GM18867 (cell line): ENCODE results near the gene GALNT10.
"Not testable (repeated sequence)": the region's sequence is repeated elsewhere in the genome, so short reads cannot be mapped to it uniquely, and the experiment has no call there.

Experiments
- ATAC-seq: cut with Tn5 transposase; IDR thresholded peaks from one replicate; pipeline ENCODE4 v1.9.1; 2021; ENCODE audit warnings: mild to moderate bottlenecking, moderate library complexity; ENCODE audit not compliant: unreplicated experiment

GALNT10 gene

GRCh38 chr5:154345255-154345952, 154.9 kb downstream of the GALNT10 start:
- ATAC-seq: peak; percentile 78

- ATAC-seq: no peak
These were observed 155.9 kb downstream of the GALNT10 start for GRCh38 chr5:154346427-154346826.

DNA sequence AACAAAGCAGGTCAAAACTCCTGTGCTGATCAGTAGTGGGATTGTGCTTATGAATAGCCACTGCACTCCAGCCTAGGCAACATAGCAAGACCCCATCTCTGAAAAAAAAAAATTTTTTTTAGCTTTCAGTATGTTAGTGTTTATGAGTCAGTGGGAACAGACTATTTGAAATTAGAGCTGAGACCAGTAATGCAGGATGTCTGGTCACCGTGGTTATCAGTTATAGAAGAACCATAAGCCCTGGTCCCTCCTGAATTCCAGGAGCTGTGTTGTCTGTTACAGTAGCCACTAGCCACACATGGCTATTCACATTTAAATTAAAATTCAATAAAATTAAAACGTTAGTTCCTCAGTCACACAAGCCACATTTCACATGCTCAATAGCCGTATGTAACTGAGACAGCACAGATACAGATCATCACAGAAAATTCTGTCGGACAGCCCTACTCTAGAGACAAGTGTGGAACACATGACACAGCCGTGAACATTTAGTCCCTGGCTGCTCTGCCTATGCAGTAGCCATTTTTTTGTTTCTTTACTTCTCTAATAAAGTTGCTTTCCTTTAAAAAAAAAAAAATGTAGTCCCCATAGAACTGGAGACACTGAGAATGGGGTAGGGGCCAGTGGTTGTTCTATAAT, 159.2 kb downstream of the GALNT10 start:
- no peak for ATAC-seq

DNA sequence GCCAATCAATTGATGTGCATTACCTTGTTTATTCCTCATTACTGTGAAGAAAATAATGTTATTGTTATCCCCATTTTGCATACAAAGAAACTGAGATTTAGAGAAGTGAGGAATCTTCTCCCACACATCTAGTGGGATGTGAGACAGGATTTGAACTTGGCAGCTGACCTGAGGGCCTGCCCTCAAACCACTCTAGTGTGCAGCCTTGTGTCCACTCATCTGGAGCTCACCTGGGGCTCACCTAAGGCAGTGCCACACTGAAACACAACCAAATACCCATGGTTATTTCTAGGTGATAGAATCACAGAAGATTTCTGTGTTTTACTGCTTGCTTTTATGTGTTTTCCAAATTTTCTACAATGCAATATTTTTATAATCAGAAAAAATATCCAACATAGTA, 160.6 kb downstream of the GALNT10 start:
- peak; percentile 8 for ATAC-seq

DNA sequence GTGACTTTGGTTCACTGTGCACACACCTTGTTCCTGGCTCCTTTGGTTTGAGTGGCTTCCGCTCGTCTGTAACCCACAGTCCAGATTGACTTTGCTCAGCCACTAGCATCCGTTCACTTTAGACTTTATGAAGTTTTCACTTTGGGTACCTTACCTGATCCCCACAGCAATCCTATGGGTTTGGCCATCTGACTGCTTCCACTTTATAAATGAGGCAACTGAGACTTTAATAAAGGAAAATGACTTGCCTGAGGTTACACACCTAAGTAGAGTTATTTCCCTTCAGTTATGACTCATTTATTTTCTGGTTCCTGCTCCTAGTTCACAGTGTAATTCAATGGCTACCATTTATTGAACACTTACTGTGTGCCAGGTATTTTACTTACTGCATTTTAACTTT, 161.0 kb downstream of the GALNT10 start:
- ATAC-seq: peak; percentile 73

GRCh38 chr5:154352960-154353548, 162.5 kb downstream of the GALNT10 start:
- no peak for ATAC-seq

DNA sequence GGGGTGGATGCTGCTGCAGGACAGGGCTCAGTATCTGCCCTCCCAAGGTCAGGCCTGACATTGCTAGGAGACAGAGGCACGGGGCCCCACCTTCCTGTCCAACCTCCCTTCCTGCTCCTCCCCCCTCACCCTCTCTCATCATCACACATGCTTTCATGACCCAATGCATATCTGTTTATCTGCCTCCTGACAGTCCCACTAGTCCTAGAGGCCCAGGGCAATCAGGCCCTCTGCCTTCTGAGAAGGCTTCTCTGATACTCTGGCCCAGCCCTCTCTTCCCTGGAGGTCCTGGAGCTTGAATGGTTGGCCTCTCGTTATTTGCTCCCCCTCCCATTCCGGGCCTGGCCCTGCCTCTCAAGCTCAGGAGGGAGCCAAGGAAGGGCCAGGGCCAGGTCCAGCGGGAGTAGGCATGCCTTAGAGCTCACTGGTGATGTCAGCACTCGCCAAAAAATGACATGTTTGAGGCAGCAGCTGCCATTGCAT, 164.6 kb downstream of the GALNT10 start:
- ATAC-seq: no peak

DNA sequence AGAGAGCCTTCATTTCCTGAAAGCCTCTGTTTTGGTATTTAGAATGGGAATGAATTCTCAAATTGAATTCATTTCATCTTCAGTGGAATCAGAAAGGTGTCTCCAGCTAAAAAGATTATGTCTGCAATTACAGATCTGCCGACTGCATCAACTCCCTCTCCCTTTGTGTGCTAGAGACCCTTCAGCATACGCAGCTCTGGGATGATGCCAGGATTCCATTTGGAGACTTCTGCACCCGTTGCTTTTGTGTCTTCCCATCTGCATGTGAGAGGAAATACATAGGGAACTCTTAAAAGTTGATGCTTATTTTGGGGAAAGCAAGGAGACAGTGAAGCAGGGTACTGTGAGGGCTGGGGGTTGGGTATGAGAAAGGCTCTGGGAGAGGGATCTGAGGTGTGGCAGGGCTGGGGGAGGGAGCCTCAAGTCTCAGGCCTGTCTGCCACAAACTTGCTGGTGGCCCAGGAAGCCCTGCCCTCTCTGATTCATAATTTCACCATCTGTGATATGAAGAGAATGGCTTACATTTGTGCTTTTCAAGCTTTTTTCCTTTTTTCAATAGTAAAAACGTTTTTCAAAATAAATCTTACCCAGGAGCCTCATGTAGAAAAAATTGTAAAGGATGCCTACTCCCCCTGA, 165.6 kb downstream of the GALNT10 start:
- no peak for ATAC-seq

DNA sequence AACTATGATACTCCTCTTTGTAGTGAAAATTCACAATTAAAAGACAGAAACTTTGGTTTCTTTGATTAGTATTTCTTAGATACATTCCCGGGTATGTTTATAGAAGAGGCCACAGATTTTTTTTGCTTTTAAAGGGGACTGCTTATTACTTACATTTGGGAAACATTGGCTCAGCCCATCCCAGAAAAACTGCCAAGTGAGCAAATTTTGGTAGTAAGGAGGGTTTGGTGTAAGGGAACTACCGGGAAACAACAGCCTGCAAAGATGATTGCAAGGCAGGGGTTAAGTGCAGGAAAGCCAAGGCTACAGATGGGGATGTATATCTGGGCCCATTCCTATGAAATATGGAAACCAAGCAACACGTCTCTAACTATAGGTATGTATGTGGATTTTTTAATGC, 166.4 kb downstream of the GALNT10 start:
- ATAC-seq: no peak

DNA sequence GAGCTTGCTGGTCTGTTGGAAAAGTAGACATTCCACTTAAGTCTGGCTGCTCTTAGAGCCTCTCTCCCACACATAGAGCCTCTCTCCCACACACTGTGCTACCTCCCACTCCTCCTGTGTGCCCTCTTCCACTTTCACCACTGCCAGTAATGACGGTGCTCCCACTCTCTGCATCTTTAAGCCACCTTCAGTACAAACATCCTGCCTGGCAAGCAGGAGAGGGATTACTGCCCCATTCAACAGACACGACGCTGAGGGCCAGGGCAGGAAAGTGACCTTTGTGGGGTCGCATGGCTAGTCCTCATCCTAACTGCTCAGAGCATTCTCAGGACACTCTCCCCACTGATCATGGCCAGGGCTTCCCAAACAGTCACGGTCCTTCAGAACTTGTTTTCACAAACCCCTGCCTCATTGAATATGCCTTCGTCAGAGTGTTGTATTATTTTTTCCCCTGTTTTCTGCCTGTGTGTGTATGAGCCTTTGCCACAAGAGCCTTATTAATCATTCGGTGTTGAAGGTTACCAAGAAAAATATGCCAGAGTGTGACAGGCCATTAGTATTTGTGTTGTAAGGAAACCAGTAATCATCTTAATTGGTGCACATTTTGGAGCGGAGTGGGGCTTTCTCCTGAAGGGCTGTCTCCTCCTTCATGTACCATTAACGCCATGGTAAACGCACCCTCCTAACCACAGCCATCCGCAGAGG, 168.1 kb downstream of the GALNT10 start:
- ATAC-seq: no peak

- ATAC-seq: no peak
These were observed 168.7 kb downstream of the GALNT10 start for GRCh38 chr5:154359221-154359573.

- ATAC-seq: not testable (repeated sequence)
These were observed 169.7 kb downstream of the GALNT10 start for GRCh38 chr5:154360241-154360640.

DNA sequence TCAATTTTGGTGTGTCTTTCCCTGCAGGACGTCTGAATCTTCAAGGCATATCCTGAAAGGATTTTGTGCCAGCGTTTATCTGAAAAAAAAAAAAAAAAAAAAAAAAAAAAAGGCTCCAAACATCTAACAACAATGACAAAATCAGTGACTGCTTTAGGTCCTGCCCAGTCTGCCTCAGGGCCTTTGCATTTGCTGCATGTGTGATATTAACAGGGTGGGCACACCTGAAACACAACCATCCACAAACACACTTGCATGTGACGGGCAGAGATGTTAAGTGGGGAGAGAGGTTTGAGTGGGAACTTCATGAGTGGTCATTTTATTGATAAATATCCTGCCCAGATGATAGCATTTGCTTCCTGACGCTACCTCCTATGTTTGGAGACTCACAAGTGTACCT, 172.9 kb downstream of the GALNT10 start:
- no peak for ATAC-seq

- ATAC-seq: no peak
These were observed 174.2 kb downstream of the GALNT10 start for GRCh38 chr5:154364771-154365170.

DNA sequence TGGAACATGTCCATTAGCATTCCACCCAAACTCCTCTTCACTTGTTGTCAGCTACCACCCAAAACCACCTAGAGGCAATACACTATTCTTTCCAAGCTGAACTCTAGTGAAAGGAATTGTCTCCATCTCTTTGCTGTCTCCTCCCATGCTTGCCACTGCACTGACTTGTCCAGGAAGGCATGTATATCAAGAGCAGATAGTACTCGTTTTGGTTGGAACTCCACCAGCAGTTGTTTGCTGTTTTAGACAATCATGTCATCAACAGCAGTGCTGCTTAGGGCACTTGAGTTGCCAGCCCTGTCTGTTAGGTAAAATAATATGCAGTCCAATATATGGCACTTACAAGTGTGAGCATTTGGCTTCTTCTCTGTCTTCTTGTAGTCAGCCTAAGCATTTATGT, 175.3 kb downstream of the GALNT10 start:
- ATAC-seq: no peak

- no peak for ATAC-seq
These were observed 175.8 kb downstream of the GALNT10 start for GRCh38 chr5:154366353-154366752.

GRCh38 chr5:154367101-154367500, 176.6 kb downstream of the GALNT10 start:
- ATAC-seq: peak; percentile 72

GRCh38 chr5:154368041-154368800, 177.7 kb downstream of the GALNT10 start:
- no peak for ATAC-seq

- no peak for ATAC-seq
These were observed 179.1 kb downstream of the GALNT10 start for GRCh38 chr5:154369682-154370081.

- no peak for ATAC-seq
These were observed 179.6 kb downstream of the GALNT10 start for GRCh38 chr5:154370119-154370518.
